Ishikawa (cell line): ENCODE results near the gene WIPF2.

Experiments
- EP300 ChIP-seq: IDR thresholded peaks from 2 replicates; pipeline ENCODE4 v1.6.1; 2012; ENCODE audit warnings: borderline replicate concordance
- RAD21 ChIP-seq: IDR thresholded peaks from 2 replicates; pipeline ENCODE4 v1.6.1; 2012; ENCODE audit warnings: low read depth
- TAF1 ChIP-seq: IDR thresholded peaks from 2 replicates; pipeline ENCODE4 v1.6.1; 2012; ENCODE audit warnings: low read depth, mild to moderate bottlenecking

DNA sequence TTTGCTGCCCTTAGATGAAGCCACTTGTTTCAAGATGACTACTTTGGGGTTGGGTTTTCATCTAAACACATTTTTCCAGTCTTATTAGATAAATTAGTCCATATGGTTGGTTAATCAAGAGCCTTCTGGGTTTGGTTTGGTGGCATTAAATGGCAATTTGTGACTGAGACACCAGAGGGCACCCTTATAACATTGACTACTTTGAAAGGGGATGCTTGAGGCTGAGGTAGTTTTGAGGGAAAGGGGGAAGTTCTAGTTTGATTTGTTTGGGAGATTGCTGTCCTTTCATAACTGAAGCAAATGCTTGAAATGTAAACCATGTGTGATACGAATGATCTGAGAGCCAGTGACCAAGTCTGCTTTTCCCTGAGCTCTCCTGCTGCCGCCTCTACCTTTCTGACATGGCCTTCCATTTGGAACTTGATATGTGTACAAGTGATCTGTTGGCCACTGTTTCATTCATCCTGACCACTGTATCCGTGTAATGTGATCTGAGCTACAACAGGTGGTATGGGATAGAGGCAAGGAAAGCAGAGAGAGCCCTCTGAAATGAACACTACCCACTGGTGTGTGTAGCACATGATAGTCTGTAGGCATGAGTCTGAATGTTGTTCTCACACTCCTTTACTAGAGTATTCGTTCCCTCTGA, 84.0 kb downstream of the WIPF2 start:
- TF ChIP-seq RAD21 (peak; percentile 82), EP300 (no peak), TAF1 (no peak)
